T-cell (primary cell): ENCODE data around the gene ZNF785. TPM values are rescaled to one million over a fixed set of nuclear protein-coding genes. Genes with fewer than 3 reads are reported as not detected.

Source experiments
- ATAC-seq, 4 experiments: fragments of 200-7000 bp in 3 of 4; fragments of 150-1000 bp in 1 of 4; cut with Tn5 transposase; replicated peaks in 1 of 4; 1 replicate in 3 of 4; 2 replicates in 1 of 4; pipeline ENCODE4 v1.10.0; 2021; ENCODE audit warnings: moderate library complexity in 3 of 4, mild to moderate bottlenecking in 2 of 4, moderate number of reproducible peaks in 1 of 4
- CTCF ChIA-PET, 2 donors: fragments of 300-600 bp; sonication (Branson Sonifier 250); formaldehyde crosslinking; loops; one replicate each; lab custom pipeline; 2022; ENCODE audit warnings: antibody characterized with exemption in 2 of 2; lab: Charles Lee
- POLR2A ChIA-PET, 2 donors: fragments of 300-600 bp; sonication (Branson Sonifier 250); formaldehyde crosslinking; loops; one replicate each; lab custom pipeline; 2022; ENCODE audit warnings: antibody characterized with exemption in 2 of 2; lab: Charles Lee
- DNase-seq, 35 experiments: peaks; one replicate each; pipeline versions ENCODE4 v3.0.0 to v3.0.0-alpha.2; 2013 to 2023
- H3K27ac ChIP-seq: one replicate; pipeline ENCODE4 v1.5.1; 2013; ENCODE audit warnings: low read length
- H3K27me3 ChIP-seq, 2 experiments: replicated peaks in 1 of 2; 1 replicate in 1 of 2; 2 replicates in 1 of 2; pipeline versions ENCODE4 v1.6.1 to v1.7.0; 2013; ENCODE audit warnings: low read length in 1 of 2, mixed read lengths in 1 of 2; ENCODE audit not compliant: control insufficient read depth in 2 of 2, insufficient read depth in 2 of 2; ENCODE audit errors: extremely low read depth in 1 of 2
- H3K36me3 ChIP-seq, 2 donors: 1 replicate in 1 of 2; 2 replicates in 1 of 2; pipeline versions ENCODE4 v1.6.1 to v1.7.0; 2013; ENCODE audit warnings: low read length in 1 of 2; ENCODE audit not compliant: control insufficient read depth in 2 of 2, insufficient read depth in 1 of 2; ENCODE audit errors: extremely low read depth in 1 of 2
- H3K4me1 ChIP-seq, 2 experiments: 1 replicate in 1 of 2; 2 replicates in 1 of 2; pipeline versions ENCODE4 v1.6.1 to v1.7.0; 2013; ENCODE audit warnings: low read length in 2 of 2, mixed read lengths in 1 of 2; ENCODE audit not compliant: insufficient read depth in 2 of 2, control insufficient read depth in 1 of 2; ENCODE audit errors: extremely low read depth in 1 of 2
- H3K4me3 ChIP-seq, 2 donors: 1 replicate in 1 of 2; 2 replicates in 1 of 2; pipeline versions ENCODE4 v1.5.1 to v1.7.0; 2013; ENCODE audit warnings: mild to moderate bottlenecking in 2 of 2, low read length in 1 of 2, moderate library complexity in 1 of 2; ENCODE audit not compliant: control insufficient read depth in 1 of 2; ENCODE audit errors: extremely low read depth in 1 of 2
- H3K9me3 ChIP-seq: 2 replicates; pipeline ENCODE4 v1.7.0; 2013
- H3K27ac Mint-ChIP-seq, 2 donors: one replicate each; pipeline ENCODE4 v1.8.0; 2020 to 2021; ENCODE audit warnings: mild to moderate bottlenecking in 2 of 2, mixed read lengths in 2 of 2
- H3K27me3 Mint-ChIP-seq, 2 donors: one replicate each; pipeline ENCODE4 v1.8.0; 2021 to 2022; ENCODE audit warnings: mixed read lengths in 2 of 2
- H3K36me3 Mint-ChIP-seq: one replicate; pipeline ENCODE4 v1.8.0; 2021; ENCODE audit warnings: mixed read lengths
- H3K4me1 Mint-ChIP-seq, 3 donors: one replicate each; pipeline ENCODE4 v1.8.0; 2020 to 2022; ENCODE audit warnings: mixed read lengths in 3 of 3, mild to moderate bottlenecking in 1 of 3
- H3K4me3 Mint-ChIP-seq, 3 donors: one replicate each; pipeline ENCODE4 v1.8.0; 2020 to 2022; ENCODE audit warnings: mild to moderate bottlenecking in 3 of 3, mixed read lengths in 3 of 3, moderate library complexity in 3 of 3
- H3K9me3 Mint-ChIP-seq, 3 donors: one replicate each; pipeline ENCODE4 v1.8.0; 2020 to 2022; ENCODE audit warnings: mixed read lengths in 3 of 3
- WGBS: methylation state at CpG from one replicate; pipeline ENCODE4 v1.1.5; 2013; ENCODE audit warnings: missing lambda C conversion rate; ENCODE audit not compliant: insufficient coverage; 5-methylcytosine and 5-hydroxymethylcytosine counted together
- total RNA-seq, 35 experiments: library from RNA in 6 of 35; stranded (reverse) in 6 of 35; fragments of 120-200 nt in 1 of 35; gene quantifications; one replicate each; pipeline versions ENCODE4 v1.2.1 to v1.2.4 and lab custom pipeline; 2013 to 2026

ZNF785 gene
- total RNA-seq, 5 donors from 2014 or later (not counting 1 experiment from before 2014, with no cell fraction given), result 11.7 to 30.9 (median 26.6) TPM

- peaks cover 17 to 22% (median 21%) of the 10 kb centered on the region in 3 donors for H3K4me1 Mint-ChIP-seq
- no peaks in the 10 kb centered on the region for H3K9me3 Mint-ChIP-seq
- H3K36me3 ChIP-seq, result peaks cover 9 to 17% of the 10 kb centered on the region in 2 donors
- H3K27ac Mint-ChIP-seq, result no peak overlapping the region
- ChIA-PET CTCF (interaction anchor here in 1 of 2 donors (0.7 kb wide), 1 partner anchor 11 kb away, joined by 6 read pairs; no protein-coding TSS in a partner anchor), POLR2A (no interaction called here)
- H3K27me3 Mint-ChIP-seq, result no peaks in the 10 kb centered on the region
- no peaks in the 10 kb centered on the region for H3K9me3 ChIP-seq
- DNase-seq (no peak), ATAC-seq (no peak)
- no peak overlapping the region for H3K27ac ChIP-seq
- 98% methylated on average over 5 of the region's 7 CpGs for WGBS
- peaks cover 12% of the 10 kb centered on the region for H3K36me3 Mint-ChIP-seq
- H3K27me3 ChIP-seq, result no peaks in the 10 kb centered on the region
- H3K4me3 ChIP-seq, result no peak overlapping the region
- H3K4me1 ChIP-seq, result peaks cover 6 to 21% of the 10 kb centered on the region in 2 experiments
- no peak overlapping the region for H3K4me3 Mint-ChIP-seq
These were observed 4.0 kb downstream of the ZNF785 start for GRCh38 chr16:30581457-30581856.

GRCh38 chr16:30574678-30575077 is 10.8 kb downstream of the ZNF785 start:
- H3K27me3 ChIP-seq, result no peaks in the 10 kb centered on the region
- no CpG with 5 or more reads among the region's 1 CpG for WGBS
- ChIA-PET POLR2A (no interaction called here), CTCF (interaction anchor here in 1 of 2 donors (0.7 to 0.9 kb wide), 2 partner anchors 157 to 234 kb away, joined by 3 read pairs; no protein-coding TSS in a partner anchor)
- no peak overlapping the region for H3K4me3 Mint-ChIP-seq
- H3K4me1 ChIP-seq, result peaks cover 12 to 24% of the 10 kb centered on the region in 2 experiments
- no peak for ATAC-seq
- no peaks in the 10 kb centered on the region for H3K9me3 Mint-ChIP-seq
- no peaks in the 10 kb centered on the region for H3K9me3 ChIP-seq
- peaks cover 12 to 27% (median 17%) of the 10 kb centered on the region in 3 donors for H3K4me1 Mint-ChIP-seq
- H3K4me3 ChIP-seq, result no peak overlapping the region
- H3K36me3 ChIP-seq, result no peaks in the 10 kb centered on the region
- no peaks in the 10 kb centered on the region for H3K36me3 Mint-ChIP-seq
- DNase-seq, result no peak
- H3K27me3 Mint-ChIP-seq, result no peaks in the 10 kb centered on the region
- H3K27ac ChIP-seq, result no peak overlapping the region
- no peak overlapping the region for H3K27ac Mint-ChIP-seq

- Histone ChIP-seq H3K4me1 (peaks cover 25 to 50% of the 10 kb centered on the region in 2 experiments), H3K27me3 (no peaks in the 10 kb centered on the region), H3K4me3 (peak within 1 kb of the TSS; percentile 84 to 88), H3K36me3 (no peaks in the 10 kb centered on the region), H3K9me3 (no peaks in the 10 kb centered on the region), H3K27ac (peak within 1 kb of the TSS; percentile 96)
- ChIA-PET CTCF (interaction anchor here (0.5 to 2.5 kb wide), 10 partner anchors 13 to 142 kb away, joined by 3 to 12 read pairs (median 5); partner anchors contain the start of genes DCTPP1 (in 1 of the 2), ZNF689 (in 1 of the 2), ZNF747 (in 1 of the 2) and ZNF764 (in 1 of the 2)), POLR2A (interaction anchor here in 1 of 2 donors (0.6 to 1.3 kb wide), 6 partner anchors 13 to 142 kb away, joined by 4 to 11 read pairs (median 5); partner anchors contain the start of genes DCTPP1, ZNF689 and ZNF747)
- Mint-ChIP-seq H3K4me1 (peaks cover 35 to 53% (median 42%) of the 10 kb centered on the region in 3 donors), H3K9me3 (no peaks in the 10 kb centered on the region), H3K36me3 (no peaks in the 10 kb centered on the region), H3K27me3 (no peaks in the 10 kb centered on the region), H3K27ac (peak within 1 kb of the TSS; percentile 95), H3K4me3 (peak within 1 kb of the TSS; percentile 81 to 87 (median 84))
- under 1% methylated on average over 60 of the region's 67 CpGs for WGBS
- DNase-seq, result peak; percentile 84 to 99 (median 96)
- ATAC-seq, result peak; percentile 83 to 84 (median 83)
These were observed 13.8 kb downstream of the ZNF785 start, which contains the start of gene ZNF688 for GRCh38 chr16:30571445-30572322. TSS of gene ZNF688 (minus strand) at chr16:30571714. CDS start at chr16:30571629, 85 bp downstream.

GRCh38 chr16:30570636-30571444 is 14.7 kb downstream of the ZNF785 start:
- ATAC-seq (no peak), DNase-seq (no peak)
- H3K4me1 Mint-ChIP-seq, result peaks cover 40 to 59% (median 46%) of the 10 kb centered on the region in 3 donors
- Histone ChIP-seq H3K4me3 (peak overlapping the region; percentile 84 to 88), H3K9me3 (no peaks in the 10 kb centered on the region), H3K27ac (peak overlapping the region; percentile 96), H3K27me3 (no peaks in the 10 kb centered on the region), H3K36me3 (no peaks in the 10 kb centered on the region), H3K4me1 (peaks cover 25 to 50% of the 10 kb centered on the region in 2 experiments)
- H3K27ac Mint-ChIP-seq, result peak overlapping the region; percentile 91
- H3K4me3 Mint-ChIP-seq, result peak overlapping the region; percentile 81 to 84 (median 83)
- no peaks in the 10 kb centered on the region for H3K9me3 Mint-ChIP-seq
- ChIA-PET POLR2A (interaction anchor here in 1 of 2 donors (0.9 kb wide), 1 partner anchor 19 kb away, joined by 5 read pairs; no protein-coding TSS in a partner anchor), CTCF (interaction anchor here (0.6 to 2.5 kb wide), 5 partner anchors 12 to 531 kb away, joined by 3 to 12 read pairs (median 6); partner anchors contain the start of genes DCTPP1 (in 1 of the 2), ZNF747 (in 1 of the 2) and ZNF764 (in 1 of the 2))
- H3K36me3 Mint-ChIP-seq, result no peaks in the 10 kb centered on the region
- H3K27me3 Mint-ChIP-seq, result no peaks in the 10 kb centered on the region
- WGBS, result 0% methylated on average over 5 of the region's 22 CpGs

GRCh38 chr16:30569746-30570635 is 15.5 kb downstream of the ZNF785 start:
- Histone ChIP-seq H3K4me1 (peaks cover 25 to 50% of the 10 kb centered on the region in 2 experiments), H3K27me3 (no peaks in the 10 kb centered on the region), H3K27ac (peak overlapping the region; percentile 93), H3K9me3 (no peaks in the 10 kb centered on the region), H3K36me3 (no peaks in the 10 kb centered on the region), H3K4me3 (no peak overlapping the region)
- Mint-ChIP-seq H3K9me3 (no peaks in the 10 kb centered on the region), H3K4me3 (peak overlapping the region; percentile 54 to 84 (median 81)), H3K36me3 (no peaks in the 10 kb centered on the region), H3K27me3 (no peaks in the 10 kb centered on the region), H3K27ac (peak overlapping the region; percentile 44 to 75), H3K4me1 (peaks cover 40 to 59% (median 46%) of the 10 kb centered on the region in 3 donors)
- ATAC-seq (no peak), DNase-seq (no peak)
- ChIA-PET POLR2A (interaction anchor here in 1 of 2 donors (0.9 kb wide), 1 partner anchor 18 kb away, joined by 5 read pairs; no protein-coding TSS in a partner anchor), CTCF (interaction anchor here in 1 of 2 donors (0.6 to 2.5 kb wide), 2 partner anchors 35 to 530 kb away, joined by 3 to 12 read pairs; partner anchors contain the start of gene ZNF747)
- 96% methylated on average over 37 of the region's 44 CpGs for WGBS
